Measurements from ENCODE around the gene SLC8A2.

- TF ChIP-seq CTCF (IDR thresholded peaks at IDR 0.05; ENCODE audit: low read length): no peak
- TF ChIP-seq EZH2 (IDR thresholded peaks at IDR 0.05; ENCODE audit: borderline replicate concordance, low read length): no peak
Measured at GRCh38 chr19:47435883-47436417, 35.7 kb downstream of the SLC8A2 start.
